HEK293 (cell line): ENCODE results near the gene CARNS1.

ENCODE experiments used
- CTCF ChIA-PET: fragments of 350-600 bp; formaldehyde crosslinking; extraction: SDS; loops from one replicate; lab custom pipeline; 2021; ENCODE audit warnings: antibody characterized with exemption; lab: Yijun Ruan, JAX
- POLR2A ChIA-PET: fragments of 300-600 bp; formaldehyde crosslinking; extraction: SDS; loops from one replicate; lab custom pipeline; 2020; ENCODE audit warnings: antibody characterized with exemption, inconsistent platforms; lab: Yijun Ruan, JAX
- H3K27ac ChIP-seq: fragments of 200-500 bp; sonication (Bioruptor generic); 2 replicates; pipeline ENCODE4 v1.5.1; 2014; ENCODE audit warnings: low read depth, low read length, control low read depth, inconsistent platforms; ENCODE audit errors: extremely low read depth
- H3K36me3 ChIP-seq, 2 experiments: fragments of 200-500 bp in 1 of 2; sonication (Bioruptor generic) in 1 of 2; 1 replicate in 1 of 2; 2 replicates in 1 of 2; pipeline ENCODE4 v1.5.1; 2014 to 2017; ENCODE audit warnings: inconsistent platforms in 2 of 2, low read length in 2 of 2; ENCODE audit not compliant: control insufficient read depth in 2 of 2, insufficient read depth in 1 of 2
- H3K4me1 ChIP-seq: fragments of 200-500 bp; sonication (Bioruptor generic); 2 replicates; pipeline ENCODE4 v1.5.1; 2014; ENCODE audit warnings: mild to moderate bottlenecking, low read length, inconsistent platforms; ENCODE audit not compliant: control insufficient read depth, insufficient read depth
- H3K4me3 ChIP-seq: 2 replicates; pipeline ENCODE4 v1.5.1; 2011; ENCODE audit warnings: low read depth, mild to moderate bottlenecking, control low read depth, low read length, moderate library complexity
- H3K9me3 ChIP-seq: fragments of 200-500 bp; sonication (Bioruptor generic); 2 replicates; pipeline ENCODE4 v1.5.1; 2014; ENCODE audit warnings: low read depth, low read length, inconsistent platforms; ENCODE audit not compliant: control insufficient read depth, insufficient read depth
- ATF2 ChIP-seq: fragments of 450-650 bp; formaldehyde crosslinking; IDR thresholded peaks from 2 replicates; pipeline ENCODE4 v1.5.1; 2016; ENCODE audit warnings: missing biosample characterization, missing genetic modification characterization, low read depth
- BCL11A ChIP-seq: fragments of 450-650 bp; formaldehyde crosslinking; IDR thresholded peaks from 2 replicates; pipeline ENCODE4 v1.5.1; 2016; ENCODE audit warnings: low read depth, missing biosample characterization, missing genetic modification characterization
- KLF17 ChIP-seq: fragments of 450-650 bp; formaldehyde crosslinking; IDR thresholded peaks from 2 replicates; pipeline ENCODE4 v1.5.1; 2016; ENCODE audit warnings: missing biosample characterization, missing genetic modification characterization
- KLF7 ChIP-seq: fragments of 450-650 bp; formaldehyde crosslinking; IDR thresholded peaks from 2 replicates; pipeline ENCODE4 v1.5.1; 2016; ENCODE audit warnings: missing biosample characterization, missing genetic modification characterization, borderline replicate concordance
- PATZ1 ChIP-seq: fragments of 450-650 bp; formaldehyde crosslinking; IDR thresholded peaks from 2 replicates; pipeline ENCODE4 v1.5.1; 2016; ENCODE audit warnings: missing biosample characterization, missing genetic modification characterization
- RBAK ChIP-seq: fragments of 450-650 bp; formaldehyde crosslinking; IDR thresholded peaks from 2 replicates; pipeline ENCODE4 v1.5.1; 2016; ENCODE audit warnings: missing biosample characterization, missing genetic modification characterization
- SCRT2 ChIP-seq: fragments of 450-650 bp; formaldehyde crosslinking; IDR thresholded peaks from 2 replicates; pipeline ENCODE4 v1.5.1; 2016; ENCODE audit warnings: missing biosample characterization, missing genetic modification characterization
- ZFP41 ChIP-seq: fragments of 450-650 bp; formaldehyde crosslinking; IDR thresholded peaks from 2 replicates; pipeline ENCODE4 v1.5.1; 2016; ENCODE audit warnings: missing biosample characterization, missing genetic modification characterization, borderline replicate concordance
- ZNF214 ChIP-seq: fragments of 450-650 bp; formaldehyde crosslinking; IDR thresholded peaks from 2 replicates; pipeline ENCODE4 v1.5.1; 2017; ENCODE audit warnings: missing biosample characterization, mild to moderate bottlenecking, missing genetic modification characterization, borderline replicate concordance
- ZNF350 ChIP-seq: fragments of 450-650 bp; formaldehyde crosslinking; IDR thresholded peaks from 2 replicates; pipeline ENCODE4 v1.5.0; 2017; ENCODE audit warnings: missing biosample characterization, mild to moderate bottlenecking, missing genetic modification characterization
- ZNF366 ChIP-seq: fragments of 450-650 bp; formaldehyde crosslinking; conservative IDR thresholded peaks from 2 replicates; pipeline ENCODE4 v1.5.1; 2016; ENCODE audit warnings: missing biosample characterization, missing genetic modification characterization
- ZNF501 ChIP-seq: fragments of 450-650 bp; formaldehyde crosslinking; IDR thresholded peaks from 2 replicates; pipeline ENCODE4 v1.5.1; 2016; ENCODE audit warnings: missing biosample characterization, missing genetic modification characterization
- ZNF513 ChIP-seq: fragments of 450-650 bp; IDR thresholded peaks from 2 replicates; pipeline ENCODE4 v1.5.1; 2018; ENCODE audit warnings: missing biosample characterization, missing genetic modification characterization
- ZNF530 ChIP-seq: fragments of 450-650 bp; formaldehyde crosslinking; IDR thresholded peaks from 2 replicates; pipeline ENCODE4 v1.5.1; 2016; ENCODE audit warnings: low read depth, missing biosample characterization, missing genetic modification characterization
- ZNF558 ChIP-seq: fragments of 450-650 bp; formaldehyde crosslinking; IDR thresholded peaks from 2 replicates; pipeline ENCODE4 v1.5.1; 2016; ENCODE audit warnings: missing biosample characterization, missing genetic modification characterization
- ZNF580 ChIP-seq: fragments of 450-650 bp; formaldehyde crosslinking; IDR thresholded peaks from 2 replicates; pipeline ENCODE4 v1.5.1; 2016; ENCODE audit warnings: missing biosample characterization, missing genetic modification characterization
- ZNF624 ChIP-seq: fragments of 450-650 bp; formaldehyde crosslinking; IDR thresholded peaks from 2 replicates; pipeline ENCODE4 v1.5.1; 2017; ENCODE audit warnings: missing biosample characterization, missing genetic modification characterization
- ZNF701 ChIP-seq: fragments of 450-650 bp; formaldehyde crosslinking; IDR thresholded peaks from 2 replicates; pipeline ENCODE4 v1.5.1; 2016; ENCODE audit warnings: missing biosample characterization, missing genetic modification characterization
- ZNF704 ChIP-seq: fragments of 450-650 bp; formaldehyde crosslinking; IDR thresholded peaks from 2 replicates; pipeline ENCODE4 v1.5.1; 2016; ENCODE audit warnings: missing biosample characterization, missing genetic modification characterization
- ZNF785 ChIP-seq: fragments of 450-650 bp; formaldehyde crosslinking; IDR thresholded peaks from 2 replicates; pipeline ENCODE4 v1.5.1; 2016; ENCODE audit warnings: missing biosample characterization, missing genetic modification characterization

CARNS1 gene

GRCh38 chr11:67405196-67405567 lies 10.3 kb upstream of the CARNS1 start:
- Histone ChIP-seq H3K9me3 (no peaks in the 10 kb centered on the region), H3K4me1 (no peaks in the 10 kb centered on the region), H3K36me3 (peaks cover 0 to 6% of the 10 kb centered on the region in 2 experiments; a peak in 1 of 3 replicates), H3K27ac (no peak overlapping the region), H3K4me3 (no peak overlapping the region)
- ChIA-PET CTCF (interaction anchor here (0.7 kb wide), 1 partner anchor 60 kb away, joined by 5 read pairs; no protein-coding TSS in a partner anchor), POLR2A (no interaction called here)
- TF ChIP-seq PATZ1 (tag by site-specific recombination) (no peak), ZNF501 (no peak), ZNF350 (tag by site-specific recombination) (no peak), KLF17 (tag by site-specific recombination) (no peak), BCL11A (tag by site-specific recombination) (no peak), ZFP41 (no peak), ZNF513 (tag by site-specific recombination) (no peak), RBAK (tag by site-specific recombination) (no peak), ZNF785 (no peak), ZNF214 (tag by site-specific recombination) (no peak), ATF2 (no peak), ZNF558 (tag by site-specific recombination) (no peak), KLF7 (tag by site-specific recombination) (no peak), ZNF624 (tag by site-specific recombination) (no peak), SCRT2 (tag by site-specific recombination) (no peak), ZNF366 (tag by site-specific recombination) (no peak), ZNF530 (tag by site-specific recombination) (no peak), ZNF701 (no peak), ZNF580 (tag by site-specific recombination) (no peak), ZNF704 (no peak)
